T follicular helper cell (primary cell): ENCODE measurements around the gene MARVELD3.

Source experiments
- DNase-seq: peaks from one replicate; pipeline ENCODE4 v3.0.0-alpha.2; 2020; ENCODE audit warnings: low read depth

Gene MARVELD3

GRCh38 chr16:71623597-71623996, 2.4 kb upstream of the MARVELD3 start:
- DNase-seq: no peak

GRCh38 chr16:71625113-71625850, 702 bp upstream of the MARVELD3 start:
- no peak for DNase-seq

- DNase-seq: no peak
Observed at GRCh38 chr16:71626858-71627213, 852 bp downstream of the MARVELD3 start.

GRCh38 chr16:71627731-71628181, 1.8 kb downstream of the MARVELD3 start:
- no peak for DNase-seq

GRCh38 chr16:71628810-71629209, 2.8 kb downstream of the MARVELD3 start:
- DNase-seq: no peak

GRCh38 chr16:71629278-71630016, 3.5 kb downstream of the MARVELD3 start:
- DNase-seq: no peak

- DNase-seq: no peak
Observed at GRCh38 chr16:71630808-71631207, 4.8 kb downstream of the MARVELD3 start.

GRCh38 chr16:71631776-71632175, 5.8 kb downstream of the MARVELD3 start:
- no peak for DNase-seq

GRCh38 chr16:71635632-71636031, 9.6 kb downstream of the MARVELD3 start:
- no peak for DNase-seq

- no peak for DNase-seq
Observed at GRCh38 chr16:71637398-71637797, 11.4 kb downstream of the MARVELD3 start.

- no peak for DNase-seq
Observed at GRCh38 chr16:71645450-71645849, 19.5 kb downstream of the MARVELD3 start.

- no peak for DNase-seq
Observed at GRCh38 chr16:71647391-71647790, 21.4 kb downstream of the MARVELD3 start.

GRCh38 chr16:71648162-71648561, 22.2 kb downstream of the MARVELD3 start:
- DNase-seq: no peak

GRCh38 chr16:71648921-71649320, 22.9 kb downstream of the MARVELD3 start:
- no peak for DNase-seq

- no peak for DNase-seq
Observed at GRCh38 chr16:71649704-71650103, 23.7 kb downstream of the MARVELD3 start.

- DNase-seq: no peak
Observed at GRCh38 chr16:71658771-71659170, 32.8 kb downstream of the MARVELD3 start.

- DNase-seq: no peak
Observed at GRCh38 chr16:71659471-71659870, 33.5 kb downstream of the MARVELD3 start.

- no peak for DNase-seq
Observed at GRCh38 chr16:71666264-71666663, 40.3 kb downstream of the MARVELD3 start.

GRCh38 chr16:71666928-71667707, 41.1 kb downstream of the MARVELD3 start:
- no peak for DNase-seq

GRCh38 chr16:71669926-71670536, 44.0 kb downstream of the MARVELD3 start:
- no peak for DNase-seq

- no peak for DNase-seq
Observed at GRCh38 chr16:71670537-71670936, 44.6 kb downstream of the MARVELD3 start.

GRCh38 chr16:71671165-71671564, 45.2 kb downstream of the MARVELD3 start:
- DNase-seq: no peak
